SW 1271 (cell line): ENCODE data around the gene CSRNP3.

Experiments
- DNase-seq, 2 experiments: peaks; one replicate each; lab custom pipeline; 2025; lab: John Stamatoyannopoulos, UW

Gene CSRNP3

DNA sequence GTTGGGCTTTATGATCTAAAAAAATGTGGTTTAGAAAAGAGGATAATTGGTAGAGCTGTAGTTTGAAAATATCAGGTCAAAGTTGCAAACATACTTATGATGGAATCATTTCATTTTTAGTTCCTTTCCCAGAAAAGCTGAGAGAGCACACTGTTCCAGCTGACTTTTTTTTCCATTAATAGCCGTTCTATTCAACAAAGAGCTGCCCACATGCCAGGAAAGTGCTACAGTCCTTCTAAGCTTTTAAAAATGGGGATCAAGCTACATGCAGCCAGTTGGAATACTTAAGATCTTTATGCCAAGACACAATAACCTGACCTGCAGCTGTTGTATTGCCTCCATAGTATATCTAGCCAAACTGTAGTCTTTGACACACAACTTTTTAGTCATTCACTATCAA, 213.0 kb downstream of the CSRNP3 start:
- DNase-seq: no peak

DNA sequence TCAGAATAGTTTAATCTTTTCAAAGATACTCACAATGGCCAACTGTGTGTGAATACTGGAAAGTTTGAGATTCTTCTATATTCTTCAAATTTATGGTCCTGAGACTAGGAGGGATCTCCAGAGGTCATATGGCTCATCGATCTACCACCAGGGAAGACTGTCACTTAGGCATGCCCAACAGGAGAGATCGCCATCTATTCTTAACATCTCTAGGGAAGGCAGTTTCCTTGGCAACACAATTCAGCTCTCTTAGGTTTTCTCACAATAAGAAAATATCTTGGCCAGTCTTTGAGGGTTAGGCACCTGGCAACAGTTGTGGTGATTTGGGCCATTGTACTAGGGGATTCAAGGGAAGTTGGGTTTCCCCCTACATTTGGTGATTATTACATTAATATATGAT, 217.3 kb downstream of the CSRNP3 start:
- DNase-seq: no peak

DNA sequence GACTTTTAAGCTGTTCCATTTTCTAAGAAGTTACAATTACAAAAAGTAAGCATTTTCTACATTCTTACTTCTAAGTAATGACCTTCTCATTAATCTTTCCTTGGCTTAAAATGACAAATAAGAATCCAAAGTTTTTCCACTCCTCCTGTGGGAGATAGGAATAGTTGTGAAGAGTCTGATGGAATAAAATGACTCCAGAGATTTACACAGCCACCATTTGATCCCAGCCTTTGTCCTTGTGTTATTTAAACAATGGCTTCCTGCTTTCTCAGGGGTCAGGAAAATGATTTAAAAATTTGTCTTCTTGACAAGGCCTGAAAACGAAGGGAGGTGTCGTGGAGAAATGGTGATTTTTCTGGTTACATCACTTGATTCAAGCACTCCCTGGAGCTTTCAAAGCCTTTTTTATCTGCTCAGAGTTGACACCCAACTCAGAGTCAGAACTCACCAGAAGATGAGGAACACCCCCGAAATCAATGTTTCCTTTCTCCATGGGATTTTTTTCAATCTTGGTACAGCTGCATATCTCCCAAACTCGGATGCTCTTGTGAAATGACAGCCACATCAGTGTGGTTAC, 218.0 kb downstream of the CSRNP3 start:
- DNase-seq: no peak

DNA sequence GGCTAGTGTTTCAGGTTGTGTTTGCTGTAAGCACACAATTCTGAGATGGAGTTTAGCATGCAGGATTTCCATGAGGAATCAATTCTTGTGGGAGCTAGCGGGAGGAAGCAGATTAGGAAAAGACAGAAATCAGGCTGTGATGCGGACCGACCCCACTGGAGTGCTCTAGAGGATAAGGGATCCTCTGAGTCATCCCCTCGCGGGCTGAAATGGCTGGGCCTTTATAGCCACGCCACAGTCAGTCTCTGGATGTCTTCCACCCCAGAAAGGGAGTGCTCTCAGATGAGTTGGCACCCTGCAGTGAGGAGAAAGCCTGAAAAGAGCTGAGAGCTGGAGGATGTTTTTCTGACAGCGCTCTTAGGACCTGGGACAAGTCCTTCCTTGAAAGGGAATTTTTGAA, 222.1 kb downstream of the CSRNP3 start:
- DNase-seq: no peak

DNA sequence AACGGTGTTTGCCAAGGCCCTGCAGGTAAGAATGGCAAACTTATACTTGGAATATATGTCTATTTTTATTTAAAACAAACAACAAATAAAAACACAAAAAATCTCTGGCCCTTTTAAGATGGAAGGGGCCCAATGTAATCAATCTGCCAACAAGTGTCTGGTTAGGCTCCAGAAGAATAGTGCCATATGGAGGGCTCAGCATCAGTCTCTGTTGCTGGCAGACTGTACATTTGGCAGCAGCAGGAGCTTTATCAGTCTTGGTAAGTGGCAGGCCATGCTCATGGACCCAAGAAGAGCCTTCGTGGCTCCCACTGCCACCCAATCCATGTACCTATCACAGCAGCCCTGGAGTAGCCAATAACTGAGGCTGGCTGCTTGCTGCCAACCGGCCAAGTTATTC, 223.4 kb downstream of the CSRNP3 start:
- DNase-seq: no peak

DNA sequence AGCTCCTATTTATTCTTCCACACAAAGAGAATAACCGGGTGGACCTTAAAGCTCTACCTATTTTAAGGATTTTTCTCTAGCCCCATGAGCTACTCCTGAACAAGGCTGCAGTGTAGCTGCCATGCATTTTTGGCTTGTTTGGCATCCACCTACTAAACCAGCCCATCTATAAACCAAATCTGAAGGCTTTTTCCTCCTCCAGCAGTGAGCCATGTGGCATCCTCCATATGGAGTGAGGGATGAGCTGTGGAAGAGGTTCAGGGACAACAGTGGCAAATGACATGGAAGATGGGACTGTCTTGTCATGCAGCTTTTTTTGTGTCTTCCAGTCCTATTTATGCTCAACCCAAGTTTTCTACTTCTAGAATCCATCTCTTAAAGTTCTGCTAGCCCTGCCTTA, 224.3 kb downstream of the CSRNP3 start:
- DNase-seq: no peak

DNA sequence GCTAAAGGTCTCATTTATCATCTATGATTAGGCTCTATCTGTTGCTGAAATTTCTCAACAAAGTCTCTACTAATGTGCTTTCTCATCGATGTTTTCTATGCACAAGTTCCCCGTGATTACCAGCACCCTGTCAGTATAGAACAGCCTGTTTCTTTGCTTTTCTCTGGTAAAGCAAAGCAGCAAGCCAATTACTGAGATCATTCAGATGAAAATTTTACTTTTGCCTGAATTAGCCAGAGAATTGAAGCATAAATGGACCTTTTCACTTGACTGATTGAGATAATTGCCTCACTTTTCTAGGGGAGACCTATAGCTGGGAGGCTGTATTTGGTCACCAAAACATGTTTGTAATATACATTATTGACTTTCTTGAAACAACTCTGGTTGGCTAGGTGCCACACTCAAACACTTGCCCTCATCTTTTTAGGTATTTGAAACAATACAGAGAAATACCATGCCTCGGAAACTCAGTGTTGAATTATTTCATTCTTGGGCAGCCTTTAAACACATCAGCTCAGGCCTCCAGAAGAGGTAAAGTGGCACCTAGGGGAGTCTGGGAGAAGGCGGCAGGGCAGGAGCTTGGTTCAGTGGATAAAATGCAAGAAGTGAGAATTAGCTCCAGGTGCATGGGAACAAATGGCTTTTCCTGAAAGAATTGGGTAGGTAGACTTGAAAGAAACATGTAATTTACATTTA, 228.4 kb downstream of the CSRNP3 start:
- DNase-seq: no peak

DNA sequence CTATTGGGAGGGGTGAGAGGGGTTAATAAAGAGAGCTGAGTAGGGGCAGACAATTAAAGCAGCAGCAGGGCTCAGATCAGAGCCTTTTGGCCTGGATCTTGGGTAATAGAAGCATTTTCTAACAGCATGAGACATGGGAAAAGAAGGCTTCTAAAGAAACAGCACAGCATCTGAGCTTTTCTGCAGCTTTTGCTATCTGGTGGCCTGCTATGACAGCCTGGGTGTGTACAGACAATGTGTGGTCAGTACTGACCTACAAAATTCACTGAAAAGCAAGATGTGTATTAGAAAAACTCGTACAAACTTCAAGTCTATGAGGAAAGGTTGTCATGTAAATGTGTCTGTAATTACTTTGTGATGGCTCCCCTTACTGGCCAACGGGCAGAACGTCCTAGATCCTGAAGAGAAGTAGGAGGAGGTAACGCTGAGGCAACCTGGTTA, 229.0 kb downstream of the CSRNP3 start:
- DNase-seq: peak in 1 of 2 experiments; percentile 38

DNA sequence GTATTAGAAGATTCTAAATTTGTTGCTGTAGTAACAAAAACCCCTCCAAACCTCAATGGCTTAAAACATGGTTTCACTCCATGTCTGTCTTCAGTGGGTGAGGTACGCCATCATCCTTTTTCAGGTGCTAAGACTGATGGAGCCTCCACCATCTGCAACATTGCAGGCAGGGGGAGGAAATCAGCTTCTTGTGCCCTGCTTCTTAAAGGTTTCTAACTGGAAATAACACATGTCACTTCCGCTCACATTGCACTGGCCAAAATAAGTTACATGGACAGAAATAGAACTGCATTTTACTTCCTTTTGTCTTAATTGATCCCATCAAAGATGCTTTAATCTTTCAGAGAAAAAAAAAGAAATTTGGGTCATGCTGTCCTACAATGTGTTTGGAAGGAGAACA, 230.4 kb downstream of the CSRNP3 start:
- no peak for DNase-seq

DNA sequence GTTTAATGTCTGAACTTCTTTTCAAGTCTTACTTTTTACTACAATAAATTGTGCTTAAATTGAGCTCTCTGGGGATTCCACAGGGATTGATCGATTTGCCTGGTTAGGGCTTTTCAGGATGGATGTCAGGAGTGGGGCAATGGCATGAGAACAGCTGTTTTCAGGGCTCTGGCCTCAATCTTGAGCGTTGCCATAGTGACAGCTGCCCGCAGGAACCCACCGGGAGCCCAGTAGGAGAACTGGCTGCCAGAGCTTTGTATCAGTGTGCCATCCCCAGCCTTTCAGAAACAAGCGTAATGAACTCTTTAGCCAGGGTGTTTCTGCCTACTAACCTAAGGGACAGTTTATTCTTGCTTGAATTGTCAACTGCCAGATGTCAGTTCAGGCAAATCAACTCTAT, 231.0 kb downstream of the CSRNP3 start:
- no peak for DNase-seq

DNA sequence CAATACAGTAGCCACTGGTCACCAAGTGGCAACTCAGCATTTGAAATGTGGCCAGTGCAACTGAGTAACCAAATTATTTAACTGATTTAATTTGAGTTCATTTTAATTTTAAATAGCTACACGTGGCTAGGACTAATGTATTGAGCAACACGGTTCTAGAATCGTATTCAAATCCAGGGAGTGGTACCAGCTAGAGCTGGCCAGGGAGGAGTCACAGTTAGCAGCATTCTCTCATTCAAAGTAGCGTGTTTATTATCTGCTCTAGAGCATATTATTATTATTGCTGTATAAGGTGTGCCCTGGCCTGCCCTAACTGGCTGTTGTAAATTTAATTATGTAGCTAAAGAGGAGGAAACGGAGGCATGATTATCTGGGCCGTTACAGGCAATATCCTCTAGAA, 231.6 kb downstream of the CSRNP3 start:
- DNase-seq: no peak

DNA sequence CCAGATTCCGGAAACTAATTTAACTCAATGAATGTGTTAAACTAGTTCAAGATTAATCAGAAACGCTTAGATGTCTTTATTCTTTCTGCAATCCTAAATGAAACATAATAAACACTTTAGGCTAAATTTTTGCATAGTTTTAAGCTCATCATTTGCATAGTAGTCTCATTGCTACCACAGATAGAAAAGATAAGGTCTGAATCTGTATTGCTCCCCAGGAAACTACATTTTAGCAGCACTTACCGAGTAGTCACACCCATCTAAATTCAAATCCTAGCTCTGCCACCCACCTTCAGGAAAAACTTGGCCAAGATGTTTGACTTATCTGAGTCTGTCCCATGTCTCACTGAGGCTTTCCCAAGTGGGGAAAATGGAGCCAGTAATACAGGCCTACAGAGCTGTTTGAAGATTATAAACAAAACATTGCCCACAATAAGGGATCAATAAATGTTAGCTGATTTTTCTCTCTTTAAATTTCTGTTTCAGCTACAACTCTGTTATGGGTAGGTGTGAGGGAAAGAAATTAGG, 237.5 kb downstream of the CSRNP3 start:
- no peak for DNase-seq

DNA sequence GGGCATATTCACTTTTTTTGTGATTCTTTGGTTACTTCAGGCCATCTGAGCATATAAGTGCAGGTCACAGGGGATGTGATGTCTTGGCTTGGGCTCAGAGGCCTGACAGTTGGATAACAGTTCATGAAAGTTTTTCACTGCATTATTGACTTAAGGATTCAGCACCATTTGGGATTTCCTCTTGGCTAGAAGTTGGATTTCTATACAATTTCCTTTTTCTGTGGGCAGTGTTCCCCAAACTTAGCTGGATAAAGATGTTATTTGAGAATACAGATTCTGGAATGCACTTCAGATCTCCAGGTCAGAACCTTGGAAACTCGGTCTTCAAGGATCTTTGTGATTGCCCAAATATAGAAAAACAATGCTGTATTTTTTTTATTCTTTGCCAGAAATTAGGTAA, 246.6 kb downstream of the CSRNP3 start:
- DNase-seq: no peak

DNA sequence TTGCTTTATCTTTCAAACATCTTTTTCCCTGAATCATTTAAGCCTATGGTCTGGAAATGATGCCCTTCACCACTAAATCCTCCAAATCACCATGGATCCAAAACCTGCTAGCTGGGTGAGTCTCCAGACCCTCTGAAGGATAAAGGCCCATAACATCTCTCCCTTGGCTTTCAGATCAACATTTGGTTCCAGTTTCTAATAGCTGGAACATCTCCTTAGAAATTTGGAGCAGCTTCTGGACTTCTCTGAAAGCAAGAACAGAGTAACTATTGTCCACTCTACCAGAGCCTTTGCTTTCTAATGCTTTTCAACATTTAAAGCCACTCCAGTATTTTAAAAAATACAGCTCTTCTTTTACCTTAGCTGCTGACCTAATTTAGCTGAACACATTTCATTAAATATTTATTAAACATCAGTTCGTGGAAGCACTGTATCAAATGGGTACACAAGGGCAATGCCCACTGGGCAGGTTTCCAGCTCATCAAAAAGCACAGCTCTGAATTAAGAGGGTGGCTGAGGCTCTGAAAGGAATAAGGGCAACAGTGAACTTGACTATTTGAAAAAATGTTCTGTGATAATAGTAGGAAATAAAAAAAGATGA, 249.2 kb downstream of the CSRNP3 start:
- DNase-seq: no peak

DNA sequence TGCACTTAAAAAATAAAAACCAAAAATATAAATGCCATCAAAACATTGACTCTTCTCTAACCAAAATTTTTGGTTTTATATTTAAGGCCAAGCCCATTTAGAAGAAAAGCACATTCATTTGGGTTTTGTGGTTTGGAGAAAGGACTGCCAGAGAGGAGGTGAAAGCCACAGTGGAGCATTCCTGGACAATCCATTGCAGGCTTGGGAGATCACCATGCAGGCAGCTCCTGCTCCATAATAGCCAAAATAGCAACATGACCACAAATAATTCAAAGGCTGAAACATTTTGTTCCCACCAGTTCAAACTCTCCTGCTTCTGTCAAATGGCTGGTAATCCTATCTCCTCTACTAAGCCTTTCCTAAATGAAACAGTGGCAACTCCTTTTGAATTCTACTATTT, 251.0 kb downstream of the CSRNP3 start:
- no peak for DNase-seq

DNA sequence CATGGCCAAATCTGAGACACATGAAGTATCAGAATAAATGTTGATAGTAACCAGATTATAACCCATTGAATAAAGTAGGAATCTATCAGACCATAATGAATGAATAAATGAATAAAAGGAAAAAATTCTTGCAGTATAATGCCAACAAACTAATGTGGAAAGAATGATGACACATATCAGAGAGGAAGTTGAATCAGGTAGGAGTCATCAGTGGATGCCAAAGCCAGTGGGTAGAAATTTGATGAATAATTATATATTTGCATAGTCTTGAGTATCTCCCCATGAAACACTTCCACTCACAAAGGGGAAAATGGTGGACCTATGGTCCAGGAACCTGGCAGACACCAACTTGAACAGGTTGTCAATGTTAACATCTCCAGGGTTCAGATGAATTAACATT, 255.9 kb downstream of the CSRNP3 start:
- DNase-seq: peak; percentile 2 to 50
